Testis (tissue), 2 donors: Measurements from ENCODE around the gene TBXAS1.

ENCODE experiments used
- CTCF ChIP-seq, 3 experiments: fragments of 450-650 bp in 2 of 3; fragments of 200-600 bp in 1 of 3; sonication (generic) in 1 of 3; IDR thresholded peaks; one replicate each; pipeline ENCODE4 v1.5.1; 2016 to 2019; ENCODE audit warnings: antibody characterized with exemption in 3 of 3, mild to moderate bottlenecking in 2 of 3, moderate library complexity in 1 of 3
- POLR2A ChIP-seq: fragments of 450-650 bp; IDR thresholded peaks from one replicate; pipeline ENCODE4 v1.6.1; 2017; ENCODE audit warnings: antibody characterized with exemption, mild to moderate bottlenecking, moderate library complexity

- TF ChIP-seq CTCF (IDR thresholded peaks at IDR 0.05), result no peak
- TF ChIP-seq POLR2A, result no peak
Observed at GRCh38 chr7:139994356-139994755, 165.3 kb downstream of the TBXAS1 start.
